HepG2 (cell line): ENCODE measurements around the gene MDP1. TPM values are rescaled to one million over a fixed set of nuclear protein-coding genes. Genes with fewer than 3 reads are reported as not detected.

ENCODE experiments used
- EEA1 ChIP-seq: sonication (generic); formaldehyde crosslinking; IDR thresholded peaks from 2 replicates; pipeline ENCODE4 v1.5.1; 2020; ENCODE audit warnings: mild to moderate bottlenecking, missing genetic modification reagents, borderline replicate concordance
- ETV6 ChIP-seq: sonication (generic); formaldehyde crosslinking; conservative IDR thresholded peaks from 2 replicates; pipeline ENCODE4 v1.4.0; 2020; ENCODE audit warnings: missing genetic modification reagents
- HNRNPK ChIP-seq: fragments of 200-400 bp; formaldehyde crosslinking; IDR thresholded peaks from 2 replicates; pipeline ENCODE4 v1.6.1; 2018; ENCODE audit warnings: low read length, low read depth, moderate library complexity, mild to moderate bottlenecking; ENCODE audit not compliant: poor library complexity, severe bottlenecking
- JUN ChIP-seq: sonication (generic); formaldehyde crosslinking; IDR thresholded peaks from 2 replicates; pipeline ENCODE4 v1.4.0; 2020; ENCODE audit warnings: mild to moderate bottlenecking, missing genetic modification reagents
- JUND ChIP-seq: sonication (generic); formaldehyde crosslinking; IDR thresholded peaks from 2 replicates; pipeline ENCODE4 v1.8.0; 2022; ENCODE audit warnings: mild to moderate bottlenecking, missing genetic modification reagents
- MATR3 ChIP-seq: sonication (generic); formaldehyde crosslinking; IDR thresholded peaks from 2 replicates; pipeline ENCODE4 v1.4.0; 2020; ENCODE audit warnings: missing genetic modification reagents
- PAF1 ChIP-seq: IDR thresholded peaks from 2 replicates; pipeline ENCODE4 v1.6.1; 2016; ENCODE audit warnings: missing genetic modification reagents, missing compliant biosample characterization
- RBFOX2 ChIP-seq: fragments of 200-400 bp; formaldehyde crosslinking; IDR thresholded peaks from 2 replicates; pipeline ENCODE4 v1.6.1; 2017; ENCODE audit warnings: low read depth, mild to moderate bottlenecking, low read length
- RELA ChIP-seq: sonication (generic); formaldehyde crosslinking; IDR thresholded peaks from 2 replicates; pipeline ENCODE4 v1.4.0; 2020; ENCODE audit warnings: missing genetic modification reagents
- ZBTB7A ChIP-seq: sonication (generic); formaldehyde crosslinking; IDR thresholded peaks from 2 replicates; pipeline ENCODE4 v1.8.0; 2022; ENCODE audit warnings: mild to moderate bottlenecking, missing genetic modification reagents
- ZNF296 ChIP-seq: sonication (generic); formaldehyde crosslinking; conservative IDR thresholded peaks from 2 replicates; pipeline ENCODE4 v1.5.0; 2020; ENCODE audit warnings: mild to moderate bottlenecking, missing genetic modification reagents
- polyA plus RNA-seq, 8 experiments: library from polyadenylated mRNA; depleted of rRNA in 3 of 8; stranded (reverse) in 7 of 8; unstranded in 1 of 8; fragments of >200 nt; fragmentation: Illumina TruSeq in 4 of 8; extraction: Trizol in 4 of 8; gene quantifications; 2 replicates each; pipeline versions ENCODE4 v1.2.1 to v1.2.3, GENCODE V29; 2011 to 2016; ENCODE audit warnings: low read depth in 4 of 8, missing spikeins in 1 of 8, mixed read lengths in 1 of 8; ENCODE audit not compliant: insufficient read depth in 1 of 8
- total RNA-seq, 5 experiments: library from RNA; depleted of rRNA; stranded (reverse); fragments of >200 nt; fragmentation: Illumina TruSeq; extraction: Trizol; gene quantifications; 2 replicates each; pipeline ENCODE4 v1.2.3, GENCODE V29; 2016; ENCODE audit warnings: low read depth in 1 of 5
- TF ChIP-seq, protein P1 (sequence below): sonication (generic); formaldehyde crosslinking; IDR thresholded peaks from 2 replicates; pipeline ENCODE4 v1.4.0; 2020; ENCODE audit warnings: mild to moderate bottlenecking, missing genetic modification reagents
- TF ChIP-seq, protein P2 (sequence below): sonication (generic); formaldehyde crosslinking; IDR thresholded peaks from 2 replicates; pipeline ENCODE4 v1.5.0; 2020; ENCODE audit warnings: mild to moderate bottlenecking, missing genetic modification reagents
- TF ChIP-seq, protein P3 (sequence below): sonication (generic); formaldehyde crosslinking; IDR thresholded peaks from 2 replicates; pipeline ENCODE4 v1.4.0; 2020; ENCODE audit warnings: missing genetic modification reagents; ENCODE audit errors: not compliant biosample characterization
- TF ChIP-seq, protein P4 (sequence below): sonication (generic); formaldehyde crosslinking; IDR thresholded peaks from 2 replicates; pipeline ENCODE4 v1.4.0; 2020; ENCODE audit warnings: low read depth, mild to moderate bottlenecking, missing genetic modification reagents
- TF ChIP-seq, protein P5 (sequence below): sonication (generic); formaldehyde crosslinking; IDR thresholded peaks from 2 replicates; pipeline ENCODE4 v1.5.0; 2020; ENCODE audit warnings: mild to moderate bottlenecking, missing genetic modification reagents, moderate library complexity

The MDP1 gene
- total and polyA plus RNA-seq, 2 of the 13 experiments (the other 11 are each of a cell fraction or from before 2014, with no cell fraction given): 44.1 to 48.7 TPM

DNA sequence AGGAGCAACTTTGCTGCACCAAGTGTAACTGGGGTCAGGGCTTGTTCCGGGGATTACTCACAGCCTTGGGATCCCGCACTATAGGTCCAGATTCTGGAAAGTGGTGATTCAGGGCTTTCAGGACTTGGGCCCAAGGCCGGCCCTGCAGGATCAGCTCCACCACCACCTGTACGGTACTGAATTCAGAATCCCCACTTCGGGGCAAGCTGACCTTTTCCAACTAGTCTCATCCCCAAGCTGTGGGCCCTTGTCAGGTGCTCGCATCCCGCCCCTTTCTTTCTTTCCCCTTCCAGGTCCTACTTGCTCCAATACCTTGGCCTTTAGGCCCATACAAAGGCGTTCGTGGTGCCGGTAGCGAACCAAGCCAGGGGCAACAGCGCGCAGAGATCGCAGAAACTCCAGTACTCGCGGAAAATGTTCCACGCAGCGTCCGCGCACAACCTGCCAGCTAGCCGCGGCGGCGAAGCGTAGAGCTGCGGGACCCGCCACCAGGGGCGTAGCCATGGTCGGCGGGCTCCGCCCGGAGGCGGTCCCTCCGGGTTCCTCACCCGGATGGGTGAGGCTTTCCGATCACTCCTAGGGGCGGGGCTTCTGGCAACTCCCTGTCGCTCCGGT lies 26.1 kb upstream of the MDP1 start (continued):
- TF ChIP-seq, protein P1, sequence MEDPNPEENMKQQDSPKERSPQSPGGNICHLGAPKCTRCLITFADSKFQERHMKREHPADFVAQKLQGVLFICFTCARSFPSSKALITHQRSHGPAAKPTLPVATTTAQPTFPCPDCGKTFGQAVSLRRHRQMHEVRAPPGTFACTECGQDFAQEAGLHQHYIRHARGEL (CRISPR knock-in tag): 0 out of 2 replicates have a peak, but pooled peaks have one; percentile 31
- TF ChIP-seq, protein P2, sequence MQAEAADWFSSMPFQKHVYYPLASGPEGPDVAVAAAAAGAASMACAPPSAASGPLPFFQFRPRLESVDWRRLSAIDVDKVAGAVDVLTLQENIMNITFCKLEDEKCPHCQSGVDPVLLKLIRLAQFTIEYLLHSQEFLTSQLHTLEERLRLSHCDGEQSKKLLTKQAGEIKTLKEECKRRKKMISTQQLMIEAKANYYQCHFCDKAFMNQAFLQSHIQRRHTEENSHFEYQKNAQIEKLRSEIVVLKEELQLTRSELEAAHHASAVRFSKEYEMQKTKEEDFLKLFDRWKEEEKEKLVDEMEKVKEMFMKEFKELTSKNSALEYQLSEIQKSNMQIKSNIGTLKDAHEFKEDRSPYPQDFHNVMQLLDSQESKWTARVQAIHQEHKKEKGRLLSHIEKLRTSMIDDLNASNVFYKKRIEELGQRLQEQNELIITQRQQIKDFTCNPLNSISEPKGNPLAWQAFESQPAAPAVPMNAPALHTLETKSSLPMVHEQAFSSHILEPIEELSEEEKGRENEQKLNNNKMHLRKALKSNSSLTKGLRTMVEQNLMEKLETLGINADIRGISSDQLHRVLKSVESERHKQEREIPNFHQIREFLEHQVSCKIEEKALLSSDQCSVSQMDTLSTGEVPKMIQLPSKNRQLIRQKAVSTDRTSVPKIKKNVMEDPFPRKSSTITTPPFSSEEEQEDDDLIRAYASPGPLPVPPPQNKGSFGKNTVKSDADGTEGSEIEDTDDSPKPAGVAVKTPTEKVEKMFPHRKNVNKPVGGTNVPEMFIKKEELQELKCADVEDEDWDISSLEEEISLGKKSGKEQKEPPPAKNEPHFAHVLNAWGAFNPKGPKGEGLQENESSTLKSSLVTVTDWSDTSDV (CRISPR knock-in tag): peak; percentile 73; the same call in 1 of the 2 replicates
- 0 out of 2 replicates have a peak, but pooled peaks have one; percentile 47 for TF ChIP-seq JUND (CRISPR knock-in tag)
- peak; percentile 95 for TF ChIP-seq RBFOX2
- TF ChIP-seq ZBTB7A: peak; percentile 24
- TF ChIP-seq ETV6 (CRISPR knock-in tag): peak; percentile 84; the same call in 1 of the 2 replicates
- peak; percentile 78 for TF ChIP-seq EEA1 (CRISPR knock-in tag)
- peak; percentile 84; the same call in 1 of the 2 replicates for TF ChIP-seq MATR3
- TF ChIP-seq HNRNPK: peak; percentile 18
- TF ChIP-seq ZNF296 (CRISPR knock-in tag): peak; percentile 78
- peak; percentile 57; the same call in 1 of the 2 replicates for TF ChIP-seq RELA (CRISPR knock-in tag)
- TF ChIP-seq, protein P3, sequence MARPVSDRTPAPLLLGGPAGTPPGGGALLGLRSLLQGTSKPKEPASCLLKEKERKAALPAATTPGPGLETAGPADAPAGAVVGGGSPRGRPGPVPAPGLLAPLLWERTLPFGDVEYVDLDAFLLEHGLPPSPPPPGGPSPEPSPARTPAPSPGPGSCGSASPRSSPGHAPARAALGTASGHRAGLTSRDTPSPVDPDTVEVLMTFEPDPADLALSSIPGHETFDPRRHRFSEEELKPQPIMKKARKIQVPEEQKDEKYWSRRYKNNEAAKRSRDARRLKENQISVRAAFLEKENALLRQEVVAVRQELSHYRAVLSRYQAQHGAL (CRISPR knock-in tag): no peak
- no peak for TF ChIP-seq JUN
- TF ChIP-seq, protein P4, sequence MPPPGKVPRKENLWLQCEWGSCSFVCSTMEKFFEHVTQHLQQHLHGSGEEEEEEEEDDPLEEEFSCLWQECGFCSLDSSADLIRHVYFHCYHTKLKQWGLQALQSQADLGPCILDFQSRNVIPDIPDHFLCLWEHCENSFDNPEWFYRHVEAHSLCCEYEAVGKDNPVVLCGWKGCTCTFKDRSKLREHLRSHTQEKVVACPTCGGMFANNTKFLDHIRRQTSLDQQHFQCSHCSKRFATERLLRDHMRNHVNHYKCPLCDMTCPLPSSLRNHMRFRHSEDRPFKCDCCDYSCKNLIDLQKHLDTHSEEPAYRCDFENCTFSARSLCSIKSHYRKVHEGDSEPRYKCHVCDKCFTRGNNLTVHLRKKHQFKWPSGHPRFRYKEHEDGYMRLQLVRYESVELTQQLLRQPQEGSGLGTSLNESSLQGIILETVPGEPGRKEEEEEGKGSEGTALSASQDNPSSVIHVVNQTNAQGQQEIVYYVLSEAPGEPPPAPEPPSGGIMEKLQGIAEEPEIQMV: peak; percentile 97
- peak; percentile 79 for TF ChIP-seq PAF1 (CRISPR knock-in tag)
- TF ChIP-seq, protein P5, sequence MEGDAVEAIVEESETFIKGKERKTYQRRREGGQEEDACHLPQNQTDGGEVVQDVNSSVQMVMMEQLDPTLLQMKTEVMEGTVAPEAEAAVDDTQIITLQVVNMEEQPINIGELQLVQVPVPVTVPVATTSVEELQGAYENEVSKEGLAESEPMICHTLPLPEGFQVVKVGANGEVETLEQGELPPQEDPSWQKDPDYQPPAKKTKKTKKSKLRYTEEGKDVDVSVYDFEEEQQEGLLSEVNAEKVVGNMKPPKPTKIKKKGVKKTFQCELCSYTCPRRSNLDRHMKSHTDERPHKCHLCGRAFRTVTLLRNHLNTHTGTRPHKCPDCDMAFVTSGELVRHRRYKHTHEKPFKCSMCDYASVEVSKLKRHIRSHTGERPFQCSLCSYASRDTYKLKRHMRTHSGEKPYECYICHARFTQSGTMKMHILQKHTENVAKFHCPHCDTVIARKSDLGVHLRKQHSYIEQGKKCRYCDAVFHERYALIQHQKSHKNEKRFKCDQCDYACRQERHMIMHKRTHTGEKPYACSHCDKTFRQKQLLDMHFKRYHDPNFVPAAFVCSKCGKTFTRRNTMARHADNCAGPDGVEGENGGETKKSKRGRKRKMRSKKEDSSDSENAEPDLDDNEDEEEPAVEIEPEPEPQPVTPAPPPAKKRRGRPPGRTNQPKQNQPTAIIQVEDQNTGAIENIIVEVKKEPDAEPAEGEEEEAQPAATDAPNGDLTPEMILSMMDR: peak; percentile 62
